ENCODE data around the gene TCN2. TPM values are rescaled to one million over a fixed set of nuclear protein-coding genes. Genes with fewer than 3 reads are reported as not detected.
A peak's percentile ranks its signal among the peaks of the same experiment; 100 is the strongest.

TCN2 gene
- total RNA-seq, 1 donor from 2014 or later: 43.4 TPM

DNA sequence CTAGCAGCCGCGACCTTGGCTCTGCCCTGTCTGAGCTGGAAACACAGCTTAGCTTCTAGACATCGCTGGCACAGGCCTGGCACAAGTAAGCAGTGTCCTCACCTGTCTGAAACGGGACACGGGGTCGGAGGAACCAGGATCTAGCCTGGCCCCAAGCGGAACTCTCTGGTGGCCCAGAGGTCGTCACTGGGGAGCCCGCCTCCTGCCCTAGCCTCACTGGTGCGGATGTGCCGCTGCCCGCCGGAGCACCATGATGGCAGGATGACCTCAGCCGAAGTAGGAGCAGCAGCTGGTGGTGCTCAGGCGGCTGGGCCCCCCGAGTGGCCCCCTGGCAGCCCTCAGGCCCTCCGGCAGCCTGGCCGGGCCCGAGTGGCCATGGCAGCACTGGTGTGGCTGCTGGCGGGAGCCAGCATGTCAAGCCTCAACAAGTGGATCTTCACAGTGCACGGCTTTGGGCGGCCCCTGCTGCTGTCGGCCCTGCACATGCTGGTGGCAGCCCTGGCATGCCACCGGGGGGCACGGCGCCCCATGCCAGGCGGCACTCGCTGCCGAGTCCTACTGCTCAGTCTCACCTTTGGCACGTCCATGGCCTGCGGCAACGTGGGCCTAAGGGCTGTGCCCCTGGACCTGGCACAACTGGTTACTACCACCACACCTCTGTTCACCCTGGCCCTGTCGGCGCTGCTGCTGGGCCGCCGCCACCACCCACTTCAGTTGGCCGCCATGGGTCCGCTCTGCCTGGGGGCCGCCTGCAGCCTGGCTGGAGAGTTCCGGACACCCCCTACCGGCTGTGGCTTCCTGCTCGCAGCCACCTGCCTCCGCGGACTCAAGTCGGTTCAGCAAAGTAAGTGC is 29.5 kb downstream of the TCN2 start:
- ATAC-seq (no peak), DNase-seq (no peak)
- Histone ChIP-seq H3K4me1 (peaks cover 24% of the 10 kb centered on the region), H3K9me3 (no peaks in the 10 kb centered on the region), H3K4me3 (peak overlapping the region; percentile 65), H3K36me3 (no peaks in the 10 kb centered on the region), H3K27me3 (no peaks in the 10 kb centered on the region), H3K27ac (peak overlapping the region; percentile 78)
- TF ChIP-seq CTCF (IDR thresholded peaks at IDR 0.05): no peak
- intact Hi-C loops (cut with DNase I): no loop called here

- H3K27ac ChIP-seq: no peak overlapping the region
- H3K36me3 ChIP-seq: no peaks in the 10 kb centered on the region
- no peak for ATAC-seq
- H3K27me3 ChIP-seq: no peaks in the 10 kb centered on the region
- no peak for TF ChIP-seq CTCF (IDR thresholded peaks at IDR 0.05)
- peaks cover 24% of the 10 kb centered on the region for H3K4me1 ChIP-seq
- intact Hi-C loops (cut with DNase I): no loop called here
- H3K4me3 ChIP-seq: no peak overlapping the region
- no peaks in the 10 kb centered on the region for H3K9me3 ChIP-seq
- no peak for DNase-seq
These were observed 30.7 kb downstream of the TCN2 start for GRCh38 chr22:30637701-30638114.

DNA sequence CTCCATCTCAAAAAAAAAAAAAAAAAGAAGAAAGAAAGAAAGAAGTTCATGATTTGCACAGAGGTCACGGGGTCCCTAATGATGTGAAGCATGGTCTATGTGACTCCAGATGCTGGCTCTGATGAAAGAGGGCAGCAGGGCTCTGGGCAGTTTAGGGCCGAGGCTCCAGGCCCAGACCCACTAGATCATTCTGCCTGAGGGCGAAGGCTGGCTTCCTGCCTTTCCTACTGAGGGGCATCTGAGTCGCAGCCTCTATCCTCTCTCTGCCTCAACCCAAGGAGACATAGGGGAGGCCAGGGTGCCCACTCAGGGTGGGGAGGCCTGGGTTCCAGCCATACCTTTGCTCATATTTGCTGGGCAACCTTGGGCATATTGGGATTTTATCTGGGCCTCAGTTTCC is 33.4 kb downstream of the TCN2 start:
- DNase-seq (no peak), ATAC-seq (no peak)
- Histone ChIP-seq H3K4me1 (peaks cover 20% of the 10 kb centered on the region), H3K4me3 (no peak overlapping the region), H3K27ac (no peak overlapping the region), H3K36me3 (no peaks in the 10 kb centered on the region), H3K27me3 (no peaks in the 10 kb centered on the region), H3K9me3 (no peaks in the 10 kb centered on the region)
- TF ChIP-seq CTCF (IDR thresholded peaks at IDR 0.05): no peak
- intact Hi-C loops (cut with DNase I): no loop called here

- ATAC-seq (no peak), DNase-seq (no peak)
- peaks cover 19% of the 10 kb centered on the region for H3K4me1 ChIP-seq
- no peak for TF ChIP-seq CTCF (IDR thresholded peaks at IDR 0.05)
- H3K9me3 ChIP-seq: no peaks in the 10 kb centered on the region
- H3K27ac ChIP-seq: no peak overlapping the region
- intact Hi-C loops (cut with DNase I): no loop called here
- H3K4me3 ChIP-seq: no peak overlapping the region
- no peaks in the 10 kb centered on the region for H3K27me3 ChIP-seq
- no peaks in the 10 kb centered on the region for H3K36me3 ChIP-seq
These were observed 34.0 kb downstream of the TCN2 start for GRCh38 chr22:30640839-30641430.

GRCh38 chr22:30643055-30643875 is 36.3 kb downstream of the TCN2 start:
- Histone ChIP-seq H3K9me3 (no peaks in the 10 kb centered on the region), H3K36me3 (no peaks in the 10 kb centered on the region), H3K4me3 (no peak overlapping the region), H3K27ac (no peak overlapping the region), H3K27me3 (no peaks in the 10 kb centered on the region), H3K4me1 (no peaks in the 10 kb centered on the region)
- TF ChIP-seq CTCF (IDR thresholded peaks at IDR 0.05): no peak
- intact Hi-C loops (cut with DNase I): no loop called here
- DNase-seq: no peak
- ATAC-seq: no peak

All from upper lobe of right lung (tissue), 1 donor.